Right atrium auricular region (tissue), 2 donors: ENCODE results near the gene WIPF3. TPM values are rescaled to one million over a fixed set of nuclear protein-coding genes. Genes with fewer than 3 reads are reported as not detected.

Experiments used
- DNase-seq: peaks from one replicate; pipeline ENCODE4 v3.0.0-alpha.2; 2019; ENCODE audit warnings: low spot score
- H3K27ac ChIP-seq, 2 donors: fragments of 200-600 bp; sonication (generic); 1 replicate in 1 of 2; 2 replicates in 1 of 2; pipeline ENCODE4 v1.5.1; 2016 to 2019
- H3K27me3 ChIP-seq, 2 donors: fragments of 200-600 bp; sonication (generic); one replicate each; pipeline versions ENCODE4 v1.5.1 to v1.6.0; 2017 to 2019
- H3K36me3 ChIP-seq: fragments of 200-600 bp; sonication (generic); one replicate; pipeline ENCODE4 v1.5.1; 2016
- H3K4me1 ChIP-seq, 2 donors: fragments of 200-600 bp; sonication (generic); one replicate each; pipeline versions ENCODE4 v1.5.1 to v1.6.0; 2017 to 2019
- H3K4me3 ChIP-seq, 2 donors: fragments of 200-600 bp; sonication (generic); 1 replicate in 1 of 2; 2 replicates in 1 of 2; pipeline ENCODE4 v1.5.1; 2017 to 2019; ENCODE audit warnings: mild to moderate bottlenecking in 1 of 2, moderate library complexity in 1 of 2
- H3K9me3 ChIP-seq, 2 donors: fragments of 200-600 bp; sonication (generic); one replicate each; pipeline ENCODE4 v1.5.1; 2019
- total RNA-seq, 2 donors: library from RNA; depleted of rRNA; stranded (reverse); fragments of >200 nt; gene quantifications; one replicate each; pipeline ENCODE4 v1.1.0, GENCODE V29; 2016
- TF ChIP-seq, protein P1 (sequence below), 2 donors: fragments of 200-600 bp; sonication (generic); IDR thresholded peaks; one replicate each; pipeline ENCODE4 v1.5.1; 2019; ENCODE audit warnings: antibody characterized with exemption in 2 of 2

Gene WIPF3
- total RNA-seq, 2 donors from 2014 or later, result 1.3 to 2.9 TPM

- peaks cover 9% of the 10 kb centered on the region for H3K36me3 ChIP-seq
- H3K4me3 ChIP-seq, result no peak overlapping the region
- TF ChIP-seq, protein P1, sequence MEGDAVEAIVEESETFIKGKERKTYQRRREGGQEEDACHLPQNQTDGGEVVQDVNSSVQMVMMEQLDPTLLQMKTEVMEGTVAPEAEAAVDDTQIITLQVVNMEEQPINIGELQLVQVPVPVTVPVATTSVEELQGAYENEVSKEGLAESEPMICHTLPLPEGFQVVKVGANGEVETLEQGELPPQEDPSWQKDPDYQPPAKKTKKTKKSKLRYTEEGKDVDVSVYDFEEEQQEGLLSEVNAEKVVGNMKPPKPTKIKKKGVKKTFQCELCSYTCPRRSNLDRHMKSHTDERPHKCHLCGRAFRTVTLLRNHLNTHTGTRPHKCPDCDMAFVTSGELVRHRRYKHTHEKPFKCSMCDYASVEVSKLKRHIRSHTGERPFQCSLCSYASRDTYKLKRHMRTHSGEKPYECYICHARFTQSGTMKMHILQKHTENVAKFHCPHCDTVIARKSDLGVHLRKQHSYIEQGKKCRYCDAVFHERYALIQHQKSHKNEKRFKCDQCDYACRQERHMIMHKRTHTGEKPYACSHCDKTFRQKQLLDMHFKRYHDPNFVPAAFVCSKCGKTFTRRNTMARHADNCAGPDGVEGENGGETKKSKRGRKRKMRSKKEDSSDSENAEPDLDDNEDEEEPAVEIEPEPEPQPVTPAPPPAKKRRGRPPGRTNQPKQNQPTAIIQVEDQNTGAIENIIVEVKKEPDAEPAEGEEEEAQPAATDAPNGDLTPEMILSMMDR (IDR thresholded peaks at IDR 0.05), result no peak
- no peak for DNase-seq
- no peaks in the 10 kb centered on the region for H3K4me1 ChIP-seq
- H3K9me3 ChIP-seq, result no peaks in the 10 kb centered on the region
- no peak overlapping the region for H3K27ac ChIP-seq
- H3K27me3 ChIP-seq, result no peaks in the 10 kb centered on the region
Measured at GRCh38 chr7:29924684-29925083, 118.4 kb downstream of the WIPF3 start.

- H3K4me1 ChIP-seq, result no peaks in the 10 kb centered on the region
- H3K36me3 ChIP-seq, result peaks cover 9% of the 10 kb centered on the region
- TF ChIP-seq, protein P1 (IDR thresholded peaks at IDR 0.05), result no peak
- no peak overlapping the region for H3K27ac ChIP-seq
- no peak for DNase-seq
- H3K4me3 ChIP-seq, result no peak overlapping the region
- no peaks in the 10 kb centered on the region for H3K9me3 ChIP-seq
- H3K27me3 ChIP-seq, result no peaks in the 10 kb centered on the region
Measured at GRCh38 chr7:29926216-29926615, 119.9 kb downstream of the WIPF3 start.

DNA sequence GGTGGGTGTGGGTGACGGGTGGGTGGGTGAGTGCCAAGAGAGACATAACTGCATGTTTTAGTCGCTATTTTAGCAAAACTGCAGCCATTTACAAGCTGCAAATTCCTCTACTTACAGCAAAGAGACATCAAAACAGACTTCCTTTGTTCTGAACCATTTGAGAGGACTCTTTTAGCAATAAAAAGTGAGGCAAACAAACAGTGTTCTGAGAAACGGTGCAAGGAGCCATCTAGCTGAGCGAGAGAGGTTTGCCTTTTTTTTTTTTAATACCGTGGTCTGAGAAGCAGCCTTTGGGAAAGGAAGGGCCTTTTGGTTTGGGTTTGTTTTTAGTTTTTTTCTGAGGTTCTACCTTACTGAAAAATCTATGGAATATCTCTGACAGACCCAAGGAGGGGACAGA, 120.4 kb downstream of the WIPF3 start:
- TF ChIP-seq, protein P1 (IDR thresholded peaks at IDR 0.05), result no peak
- Histone ChIP-seq H3K4me3 (no peak overlapping the region), H3K27me3 (no peaks in the 10 kb centered on the region), H3K27ac (no peak overlapping the region), H3K36me3 (peaks cover 9% of the 10 kb centered on the region), H3K9me3 (no peaks in the 10 kb centered on the region), H3K4me1 (no peaks in the 10 kb centered on the region)
- DNase-seq, result no peak

GRCh38 chr7:29929018-29929807, 122.9 kb downstream of the WIPF3 start:
- Histone ChIP-seq H3K27ac (no peak overlapping the region), H3K4me1 (no peaks in the 10 kb centered on the region), H3K4me3 (no peak overlapping the region), H3K27me3 (no peaks in the 10 kb centered on the region), H3K9me3 (no peaks in the 10 kb centered on the region), H3K36me3 (no peaks in the 10 kb centered on the region)
- TF ChIP-seq, protein P1 (IDR thresholded peaks at IDR 0.05), result no peak
- no peak for DNase-seq

DNA sequence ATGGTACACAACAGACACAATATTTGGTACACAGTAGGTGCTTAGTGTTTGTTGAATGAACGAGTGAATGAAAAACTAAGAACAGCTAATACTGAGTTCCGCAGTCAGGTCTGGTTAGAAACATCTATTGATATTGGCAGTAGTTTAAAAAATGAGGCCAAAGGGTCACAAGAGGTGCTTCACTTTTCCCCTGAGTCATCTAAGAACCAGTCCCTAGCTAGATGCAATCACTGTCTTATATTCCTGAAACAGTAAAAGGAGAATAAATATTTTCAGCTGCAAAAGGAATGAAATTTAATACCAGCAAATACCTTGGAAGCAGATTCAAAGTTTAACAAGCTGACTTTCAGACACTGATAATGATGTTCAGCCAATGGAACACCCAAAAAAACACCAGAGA, 128.8 kb downstream of the WIPF3 start:
- DNase-seq, result no peak
- H3K4me3 ChIP-seq, result no peak overlapping the region
- H3K4me1 ChIP-seq, result no peaks in the 10 kb centered on the region
- TF ChIP-seq, protein P1 (IDR thresholded peaks at IDR 0.05), result no peak
- no peak overlapping the region for H3K27ac ChIP-seq
- H3K9me3 ChIP-seq, result no peaks in the 10 kb centered on the region
- H3K27me3 ChIP-seq, result no peaks in the 10 kb centered on the region
- peaks cover 39% of the 10 kb centered on the region for H3K36me3 ChIP-seq

DNA sequence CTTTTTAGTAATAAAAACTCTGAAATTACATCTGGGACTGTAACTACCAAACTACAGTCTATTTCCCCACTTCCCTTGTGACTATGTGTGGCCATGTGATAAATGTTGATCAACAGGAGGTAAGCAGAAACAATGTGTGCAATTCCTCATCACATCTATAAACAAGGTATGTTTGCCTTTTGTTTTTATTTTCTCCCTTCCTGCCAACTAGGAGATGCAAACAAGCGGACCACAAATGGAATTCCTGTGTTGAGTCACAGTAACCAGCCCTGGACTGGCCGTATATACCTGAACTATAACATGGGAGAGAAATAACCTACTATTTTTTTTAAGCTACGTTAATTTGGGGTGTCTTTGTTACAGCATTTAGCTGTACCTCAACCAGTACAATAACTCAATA, 130.8 kb downstream of the WIPF3 start:
- no peak for DNase-seq
- Histone ChIP-seq H3K27me3 (no peaks in the 10 kb centered on the region), H3K27ac (no peak overlapping the region), H3K36me3 (peaks cover 56% of the 10 kb centered on the region), H3K4me1 (no peaks in the 10 kb centered on the region), H3K9me3 (no peaks in the 10 kb centered on the region), H3K4me3 (no peak overlapping the region)
- TF ChIP-seq, protein P1 (IDR thresholded peaks at IDR 0.05), result no peak
